ENCODE results near the gene ANKRD40CL.

DNA sequence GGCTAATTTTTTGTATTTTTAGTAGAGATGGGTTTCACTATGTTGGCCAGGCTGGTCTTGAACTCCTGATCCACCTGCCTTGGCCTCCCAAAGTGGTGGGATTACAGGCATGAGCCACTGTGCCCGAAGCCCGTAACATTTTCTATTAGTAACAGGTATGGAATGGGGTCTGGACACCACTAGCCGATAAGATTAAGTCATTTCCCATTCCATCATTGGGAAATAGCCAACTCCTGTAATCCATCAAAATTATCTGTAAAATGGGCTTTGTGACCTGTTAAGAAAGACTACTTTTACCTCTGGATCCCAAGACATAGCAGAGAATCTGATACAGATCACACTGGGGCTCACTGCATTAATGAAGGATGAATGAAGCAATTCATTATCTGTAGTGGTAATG, 51.8 kb downstream of the ANKRD40CL start:
- TF ChIP-seq, protein P1, sequence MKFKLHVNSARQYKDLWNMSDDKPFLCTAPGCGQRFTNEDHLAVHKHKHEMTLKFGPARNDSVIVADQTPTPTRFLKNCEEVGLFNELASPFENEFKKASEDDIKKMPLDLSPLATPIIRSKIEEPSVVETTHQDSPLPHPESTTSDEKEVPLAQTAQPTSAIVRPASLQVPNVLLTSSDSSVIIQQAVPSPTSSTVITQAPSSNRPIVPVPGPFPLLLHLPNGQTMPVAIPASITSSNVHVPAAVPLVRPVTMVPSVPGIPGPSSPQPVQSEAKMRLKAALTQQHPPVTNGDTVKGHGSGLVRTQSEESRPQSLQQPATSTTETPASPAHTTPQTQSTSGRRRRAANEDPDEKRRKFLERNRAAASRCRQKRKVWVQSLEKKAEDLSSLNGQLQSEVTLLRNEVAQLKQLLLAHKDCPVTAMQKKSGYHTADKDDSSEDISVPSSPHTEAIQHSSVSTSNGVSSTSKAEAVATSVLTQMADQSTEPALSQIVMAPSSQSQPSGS (CRISPR knock-in tag; IDR thresholded peaks at IDR 0.05; ENCODE audit: borderline replicate concordance, low read depth), result no peak
- TF ChIP-seq, protein P2, sequence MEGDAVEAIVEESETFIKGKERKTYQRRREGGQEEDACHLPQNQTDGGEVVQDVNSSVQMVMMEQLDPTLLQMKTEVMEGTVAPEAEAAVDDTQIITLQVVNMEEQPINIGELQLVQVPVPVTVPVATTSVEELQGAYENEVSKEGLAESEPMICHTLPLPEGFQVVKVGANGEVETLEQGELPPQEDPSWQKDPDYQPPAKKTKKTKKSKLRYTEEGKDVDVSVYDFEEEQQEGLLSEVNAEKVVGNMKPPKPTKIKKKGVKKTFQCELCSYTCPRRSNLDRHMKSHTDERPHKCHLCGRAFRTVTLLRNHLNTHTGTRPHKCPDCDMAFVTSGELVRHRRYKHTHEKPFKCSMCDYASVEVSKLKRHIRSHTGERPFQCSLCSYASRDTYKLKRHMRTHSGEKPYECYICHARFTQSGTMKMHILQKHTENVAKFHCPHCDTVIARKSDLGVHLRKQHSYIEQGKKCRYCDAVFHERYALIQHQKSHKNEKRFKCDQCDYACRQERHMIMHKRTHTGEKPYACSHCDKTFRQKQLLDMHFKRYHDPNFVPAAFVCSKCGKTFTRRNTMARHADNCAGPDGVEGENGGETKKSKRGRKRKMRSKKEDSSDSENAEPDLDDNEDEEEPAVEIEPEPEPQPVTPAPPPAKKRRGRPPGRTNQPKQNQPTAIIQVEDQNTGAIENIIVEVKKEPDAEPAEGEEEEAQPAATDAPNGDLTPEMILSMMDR (IDR thresholded peaks at IDR 0.05), result no peak
- TF ChIP-seq ZNF263 (CRISPR knock-in tag; IDR thresholded peaks at IDR 0.05; ENCODE audit: low read depth) (no peak), SP1 (CRISPR knock-in tag; conservative IDR thresholded peaks at IDR 0.05) (no peak), TEAD4 (CRISPR knock-in tag; IDR thresholded peaks at IDR 0.05) (no peak)
